Activated CD4-positive, alpha-beta T cell treated with anti-CD3 and anti-CD28 coated beads, Interleukin-2, Interleukin-4, amounts not matched to agents 100 ng/mL and 50 ng/mL, durations not matched to agents 16 hours and 8 hours (primary cell): Measurements from ENCODE around the gene WDR33.
"Not testable (repeated sequence)": the region's sequence is repeated elsewhere in the genome, so short reads cannot be mapped to it uniquely, and the experiment has no call there.

Experiments used
- DNase-seq: peaks from one replicate; pipeline ENCODE4 v3.0.0-alpha.2; 2020; ENCODE audit warnings: low spot score

Gene WDR33

DNA sequence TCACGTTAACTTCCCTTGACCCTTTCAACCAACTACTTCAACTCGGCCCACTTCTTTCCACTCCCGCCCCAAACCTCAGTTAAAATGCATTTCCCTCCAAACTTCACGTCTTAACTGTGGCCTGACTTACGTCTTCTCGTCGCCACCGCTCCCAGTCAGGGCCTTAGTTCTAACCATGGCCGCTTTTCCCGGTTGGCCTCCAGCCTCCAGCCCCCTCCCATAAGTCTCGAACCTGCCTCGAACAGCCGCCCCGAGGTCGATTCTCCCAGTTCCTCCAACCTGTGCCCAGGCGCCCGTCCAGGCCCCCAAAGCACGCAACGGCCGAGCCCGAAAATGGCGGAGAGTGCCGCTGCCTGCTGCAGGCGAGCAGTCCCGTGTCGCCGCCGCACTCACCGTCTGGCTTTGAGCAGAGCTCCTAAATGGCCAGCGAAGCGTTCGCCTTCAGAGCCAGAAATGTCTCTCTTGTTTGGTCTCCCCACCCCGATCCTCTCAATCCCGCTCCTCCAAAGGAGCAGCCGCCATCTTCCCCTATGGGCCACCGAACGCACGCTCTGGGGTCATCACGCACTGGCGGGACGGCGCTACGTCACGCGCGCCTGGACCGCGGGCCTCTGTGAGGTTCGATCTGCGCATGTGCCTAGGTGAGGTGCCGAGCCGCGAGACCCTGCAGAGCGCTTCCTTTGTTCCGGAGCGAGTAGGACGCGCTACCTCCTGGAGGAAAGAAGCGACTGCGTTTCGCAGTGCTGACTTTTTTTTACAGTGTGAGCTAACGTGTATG is at the start of gene WDR33:
Gene WDR33 (minus strand): TSS at position 553 of the 778 bp plus-strand sequence. CDS start 40,190 bp downstream, outside the sequence.
- peak; percentile 97 for DNase-seq

DNA sequence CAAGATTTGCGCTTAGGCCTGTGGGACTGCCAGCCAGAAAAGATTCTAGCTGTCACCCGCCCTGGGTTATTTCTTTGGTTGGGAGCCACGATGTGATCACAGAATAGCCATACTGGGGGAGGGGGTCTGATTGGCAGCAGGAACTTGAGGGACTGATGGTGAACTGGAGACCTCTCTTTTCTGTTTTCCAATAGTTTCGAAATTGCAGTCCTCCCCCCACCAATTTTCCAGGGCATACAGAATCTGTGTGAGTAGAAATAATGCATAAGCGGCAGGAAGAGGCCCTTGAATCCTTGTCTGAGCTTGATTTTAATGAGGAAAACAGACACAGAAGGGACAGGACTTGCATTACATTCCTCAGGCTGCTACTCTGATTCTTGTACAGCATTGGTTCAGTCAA is 49.2 kb upstream of the WDR33 start:
- DNase-seq, result no peak

DNA sequence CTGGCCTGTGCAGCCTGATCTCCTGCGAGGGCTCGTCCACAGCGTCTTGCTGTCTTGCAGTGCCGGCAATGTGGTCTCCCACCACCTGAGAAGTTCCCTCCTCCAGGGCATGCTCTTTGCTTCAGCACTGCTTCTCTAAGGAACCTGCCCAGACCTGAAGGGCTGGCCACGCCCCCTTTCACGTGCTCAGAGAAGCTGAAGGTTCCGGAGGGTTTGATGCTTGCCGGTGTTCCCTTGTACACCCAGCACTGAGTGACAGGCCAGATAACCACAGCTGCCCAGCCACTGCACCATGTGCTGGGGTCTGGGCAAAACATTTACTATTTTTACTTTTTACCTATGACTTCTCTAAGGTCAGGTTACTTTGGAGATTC is 48.7 kb upstream of the WDR33 start:
- peak; percentile 39 for DNase-seq

DNA sequence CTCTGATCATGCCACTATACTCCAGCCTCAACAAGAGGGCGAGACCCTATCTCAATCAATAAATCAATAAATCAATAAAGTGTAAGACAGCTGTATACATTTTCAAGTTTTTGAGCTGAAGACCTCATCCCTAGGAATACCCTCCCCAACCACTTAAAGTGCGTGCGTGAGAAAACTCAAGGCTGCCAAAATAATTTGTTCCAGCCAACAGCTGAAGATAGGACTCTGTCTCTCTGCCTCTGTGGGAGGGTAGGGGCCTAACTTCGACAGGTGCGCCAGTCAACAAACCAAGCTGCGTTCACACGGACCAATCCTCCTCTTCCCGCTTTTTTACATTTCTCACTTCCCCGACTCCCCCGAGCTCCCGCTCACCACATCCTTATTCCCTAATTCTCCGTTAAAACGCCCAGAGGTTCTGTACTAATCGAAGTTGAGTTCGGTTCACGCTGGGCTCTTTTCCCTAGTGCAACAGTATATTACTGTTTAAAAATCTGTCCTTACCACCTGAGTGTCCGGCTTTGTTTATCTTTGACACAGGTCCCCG is 46.4 kb upstream of the WDR33 start:
- DNase-seq, result no peak

DNA sequence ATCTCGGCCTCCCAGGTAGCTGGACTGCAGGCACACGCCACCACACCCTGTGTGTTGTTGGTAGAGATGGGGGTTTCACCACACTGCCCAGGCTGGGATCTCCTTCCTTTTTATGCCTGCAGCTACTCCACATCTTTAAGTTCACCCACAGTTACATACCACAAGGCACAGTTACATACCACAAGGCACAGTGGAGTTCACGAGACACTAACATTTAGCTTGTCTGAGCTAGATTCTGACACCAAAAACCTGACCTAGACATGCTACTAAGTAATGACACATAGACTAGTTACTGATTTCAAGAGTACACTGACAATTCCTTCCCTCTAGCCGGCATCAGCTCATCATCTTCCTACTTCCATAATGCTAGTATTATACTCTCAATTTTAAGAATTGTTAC is 42.7 kb upstream of the WDR33 start:
- DNase-seq, result peak; percentile 44

DNA sequence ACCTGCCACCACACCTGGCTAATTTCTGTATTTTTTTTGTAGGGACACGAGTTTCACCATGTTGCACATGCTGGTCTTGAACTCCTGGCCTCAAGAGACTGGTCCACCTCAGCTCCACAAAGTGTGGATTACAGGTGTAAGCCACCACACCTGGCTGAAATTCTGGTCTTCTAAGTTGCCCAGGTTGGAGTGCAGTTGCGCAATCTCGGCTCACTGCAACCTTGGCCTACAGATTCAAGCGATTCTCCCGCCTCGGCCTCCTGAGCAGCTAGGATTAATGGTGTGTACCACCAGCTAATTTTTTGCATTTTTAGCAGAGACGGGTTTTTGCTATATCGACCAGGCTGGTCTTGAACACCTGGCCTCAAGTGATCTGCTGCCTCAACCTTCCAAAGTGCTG is 41.4 kb upstream of the WDR33 start:
- no peak for DNase-seq

DNA sequence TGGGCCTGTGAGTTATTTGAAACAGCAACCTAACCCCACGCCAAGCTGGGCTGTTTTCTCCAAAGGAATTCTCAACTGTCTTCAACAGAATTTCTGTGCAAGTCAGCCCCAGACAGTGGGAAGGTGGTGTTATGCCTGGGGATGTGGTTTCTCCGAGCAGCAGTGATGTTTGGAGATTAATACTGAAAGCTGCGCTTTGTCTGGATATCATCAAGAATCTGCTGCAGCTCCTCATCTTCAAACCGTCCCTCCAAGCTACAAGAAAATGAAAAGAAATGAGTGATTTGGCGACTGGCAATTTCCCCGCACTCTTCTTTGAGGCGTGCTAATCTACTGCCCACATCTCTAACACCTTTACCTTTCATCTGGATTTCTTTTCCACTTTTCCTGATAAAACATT is 37.0 kb upstream of the WDR33 start:
- peak; percentile 53 for DNase-seq

DNA sequence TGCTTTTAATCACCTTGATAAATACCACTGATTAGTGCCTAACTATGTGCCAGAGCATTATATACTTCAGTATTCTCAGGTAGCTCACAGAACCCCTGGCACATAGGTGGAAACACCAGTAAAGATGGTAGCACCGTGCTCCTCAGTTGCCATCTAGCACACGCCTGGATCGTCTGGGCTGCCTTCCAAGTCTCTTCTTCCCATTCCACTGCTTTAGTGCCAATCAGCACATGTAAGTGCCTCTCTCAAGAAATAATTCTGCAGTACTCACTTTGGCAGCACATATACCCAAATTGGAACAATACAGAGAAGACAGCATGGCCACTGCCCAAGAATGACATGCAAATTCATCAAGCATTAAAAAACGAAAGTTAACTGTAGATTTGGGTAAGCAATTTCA is 34.0 kb upstream of the WDR33 start:
- DNase-seq, result no peak

DNA sequence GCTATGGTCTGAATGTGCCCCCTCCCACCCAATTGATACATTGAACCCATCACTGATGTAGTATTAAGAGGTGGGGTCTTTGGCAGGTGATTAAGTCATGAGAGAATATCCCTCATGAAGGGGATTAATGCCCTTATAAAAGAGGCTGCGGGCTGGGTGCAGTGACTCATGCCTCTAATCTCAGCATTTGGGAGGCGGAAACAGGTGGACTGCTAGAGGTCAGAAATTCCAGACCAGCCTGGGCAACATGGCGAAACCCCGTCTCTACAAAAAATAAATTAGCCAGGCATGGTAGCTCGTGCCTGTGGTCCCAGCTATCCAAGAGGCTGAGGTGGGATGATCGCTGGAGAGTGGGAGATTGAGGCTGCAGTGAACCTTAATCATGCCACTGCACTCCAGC is 32.7 kb upstream of the WDR33 start:
- no peak for DNase-seq

DNA sequence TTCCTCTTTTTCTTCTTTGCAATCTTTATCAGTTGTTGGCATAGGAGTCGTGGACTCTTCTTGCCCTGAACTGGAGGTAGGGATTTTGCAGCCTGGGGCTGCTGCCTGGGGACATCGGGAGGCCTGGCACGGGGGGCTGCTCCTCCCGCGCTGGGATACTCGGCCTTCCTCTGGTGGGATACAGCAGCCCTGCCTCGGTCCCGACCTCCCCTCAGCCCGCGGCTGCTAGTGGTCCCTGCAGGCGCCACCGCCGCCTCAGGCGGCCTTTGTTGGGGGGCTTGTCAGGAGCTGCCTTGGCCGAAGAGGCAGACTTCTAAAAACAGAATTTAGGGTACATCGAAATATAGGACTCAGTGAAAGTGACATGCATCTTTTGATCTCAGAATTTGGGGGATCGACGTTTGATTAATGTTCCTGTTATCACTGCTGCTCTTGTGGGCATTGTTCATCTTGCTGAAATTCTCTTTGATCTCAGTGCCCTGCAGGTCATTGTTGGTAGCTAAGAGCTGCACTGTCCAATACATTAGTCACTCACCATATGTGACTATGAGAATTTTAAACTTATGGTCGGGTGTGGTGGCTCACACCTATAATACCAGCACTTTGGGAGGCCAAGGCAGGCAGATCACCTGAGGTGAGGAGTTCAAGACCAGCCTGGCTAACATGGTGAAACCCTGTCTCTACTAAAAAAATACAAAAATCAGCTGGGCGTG is 30.7 kb upstream of the WDR33 start:
- no peak for DNase-seq

DNA sequence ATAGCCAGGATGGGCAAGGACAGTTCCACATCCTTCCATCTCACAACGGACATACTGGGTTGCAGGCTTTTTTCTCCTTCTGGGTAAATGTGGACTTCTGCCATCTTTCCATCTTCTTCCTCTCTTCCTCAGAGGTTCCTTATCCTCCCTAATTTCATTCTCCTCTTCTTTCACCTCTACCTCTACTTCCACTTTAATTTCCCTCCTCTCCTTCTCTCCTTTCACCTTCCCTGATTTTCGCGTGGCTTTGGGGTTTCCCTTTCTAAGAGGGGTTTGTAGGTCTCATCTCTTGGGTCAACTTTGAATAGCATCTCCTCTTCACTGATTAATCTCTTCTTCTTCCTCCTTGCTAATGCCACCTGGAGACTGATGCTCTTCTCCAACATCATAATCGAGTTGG is 29.9 kb upstream of the WDR33 start:
- no peak for DNase-seq

DNA sequence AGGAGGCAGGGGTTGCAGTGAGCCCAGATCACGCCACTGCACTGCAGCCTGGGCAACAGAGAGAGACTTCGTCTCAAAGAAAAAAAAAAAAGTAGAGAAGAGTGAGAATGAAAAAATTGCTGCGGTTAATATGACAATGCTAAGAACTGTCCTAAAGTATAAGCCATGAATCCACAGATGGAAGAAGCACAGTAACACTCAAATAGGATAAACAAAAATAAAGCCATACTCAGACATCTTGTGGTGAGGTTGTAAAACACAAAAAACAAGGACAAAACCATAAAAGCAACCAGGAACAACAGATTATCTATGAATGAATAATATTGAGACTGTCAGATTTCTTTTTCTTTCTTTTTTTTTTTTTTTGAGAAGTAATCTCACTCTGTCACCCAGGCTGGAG is 24.0 kb upstream of the WDR33 start:
- no peak for DNase-seq

DNA sequence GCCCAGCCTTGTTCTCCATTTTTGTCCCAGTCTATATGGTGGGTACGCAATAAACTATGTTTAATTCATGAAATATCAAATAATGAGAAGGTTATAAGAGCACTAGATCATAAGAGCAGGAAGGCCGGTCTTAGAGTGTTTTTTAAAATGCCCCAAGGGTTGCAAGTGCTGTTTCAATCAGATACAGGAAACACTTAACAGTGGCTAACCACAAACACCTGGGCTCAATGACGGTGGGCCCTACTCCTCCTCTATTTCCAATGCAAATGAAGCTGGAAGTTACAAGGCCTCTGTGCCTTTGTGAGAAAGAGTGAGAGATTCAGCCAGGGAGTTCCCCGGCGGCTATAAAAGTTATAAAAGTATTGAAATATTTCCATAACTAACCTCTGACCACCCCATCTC is 18.9 kb upstream of the WDR33 start:
- DNase-seq, result peak; percentile 82

DNA sequence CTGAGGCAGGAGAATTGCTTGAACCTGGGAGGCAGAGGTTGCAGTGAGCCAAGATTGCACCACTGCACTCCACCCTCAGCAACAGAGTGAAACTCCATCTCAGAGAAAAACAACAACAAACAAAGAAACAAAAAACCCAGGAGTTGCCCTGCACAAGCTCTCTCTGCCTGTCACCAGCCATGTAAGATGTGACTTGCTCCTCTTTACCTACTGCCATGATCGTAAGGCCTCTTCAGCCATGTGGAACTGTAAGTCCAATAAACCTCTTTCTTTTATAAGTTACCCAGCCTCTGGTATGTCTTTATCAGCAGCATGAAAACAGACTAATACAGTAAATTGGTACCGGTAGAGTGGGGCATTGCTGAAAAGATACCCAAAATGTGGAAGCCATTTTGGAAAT is 15.7 kb upstream of the WDR33 start:
- not testable (repeated sequence) for DNase-seq

DNA sequence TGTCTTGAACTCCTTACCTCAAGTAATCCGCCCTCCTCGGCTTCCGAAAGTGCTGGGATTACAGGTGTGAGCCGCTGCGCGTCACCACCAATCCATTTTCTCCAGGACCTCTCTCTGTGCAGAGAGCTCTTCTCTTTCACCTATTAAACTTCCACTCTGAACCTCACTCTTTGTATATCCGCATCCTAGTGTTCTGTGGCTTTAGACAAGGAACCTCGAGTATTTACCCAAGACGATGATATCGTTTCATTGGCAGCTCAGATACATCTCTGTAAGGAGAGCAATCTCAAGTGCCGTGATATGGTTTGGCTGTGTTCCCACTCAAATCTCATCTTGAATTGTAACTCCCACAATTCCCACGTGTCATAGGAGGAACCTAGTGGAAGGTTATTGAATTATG is 15.1 kb upstream of the WDR33 start:
- DNase-seq, result no peak

DNA sequence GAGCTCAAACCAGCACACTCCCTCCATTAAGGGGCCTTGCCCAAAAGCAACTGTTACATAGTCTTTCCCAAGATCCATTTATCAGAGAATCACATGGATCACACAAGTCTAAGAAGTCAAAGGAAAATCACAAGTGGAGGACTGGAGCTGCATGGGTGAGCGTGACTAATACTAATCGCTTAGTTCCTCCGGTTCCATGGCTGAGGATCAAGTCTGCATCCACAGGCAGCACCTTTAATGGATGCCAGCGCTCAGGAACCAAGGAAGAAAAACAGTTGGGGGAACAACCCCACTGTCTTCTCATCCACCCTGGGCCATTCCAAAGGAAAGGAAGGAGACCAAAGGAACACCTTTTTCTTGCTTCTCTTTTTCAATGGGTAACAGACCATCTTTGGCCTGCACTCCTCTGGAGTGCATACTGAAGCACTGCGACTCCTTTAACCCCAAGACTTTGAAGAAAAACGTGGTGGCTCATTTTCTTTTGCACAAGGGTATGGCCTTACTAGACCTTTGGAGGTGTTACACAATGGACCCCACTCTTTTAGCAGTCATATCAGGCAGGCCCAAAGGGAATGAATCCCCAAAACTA is 9.2 kb upstream of the WDR33 start:
- no peak for DNase-seq

DNA sequence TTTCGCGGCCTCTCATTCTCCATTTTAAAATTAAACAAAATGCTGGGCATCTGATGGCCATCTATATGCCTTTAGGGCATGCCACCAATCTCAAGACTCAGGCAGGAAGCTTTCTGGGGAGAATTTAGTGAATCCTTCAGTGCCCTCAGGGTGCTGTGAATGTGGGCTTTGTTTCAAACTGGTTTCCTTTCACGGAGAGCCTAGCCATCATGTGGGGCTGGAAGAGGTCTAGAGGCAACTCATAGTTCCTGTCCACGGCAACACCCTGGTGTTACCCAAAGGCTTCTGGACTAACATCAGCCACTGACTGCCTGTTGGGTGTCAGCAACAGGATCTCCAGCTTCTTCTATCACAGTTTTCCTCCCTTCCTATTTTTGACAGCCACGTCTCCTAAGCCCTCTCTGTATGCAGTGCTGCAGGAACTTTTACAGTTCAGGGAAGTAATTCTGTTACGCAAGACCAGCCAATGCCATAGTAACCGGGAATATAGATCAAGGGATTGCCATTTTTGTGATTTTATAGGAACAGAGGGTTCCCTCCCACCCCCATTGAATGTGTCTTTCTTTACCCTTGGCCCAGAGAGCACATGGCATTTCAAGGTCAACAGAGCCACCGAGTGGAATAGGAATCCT is 7.9 kb upstream of the WDR33 start:
- DNase-seq, result no peak

DNA sequence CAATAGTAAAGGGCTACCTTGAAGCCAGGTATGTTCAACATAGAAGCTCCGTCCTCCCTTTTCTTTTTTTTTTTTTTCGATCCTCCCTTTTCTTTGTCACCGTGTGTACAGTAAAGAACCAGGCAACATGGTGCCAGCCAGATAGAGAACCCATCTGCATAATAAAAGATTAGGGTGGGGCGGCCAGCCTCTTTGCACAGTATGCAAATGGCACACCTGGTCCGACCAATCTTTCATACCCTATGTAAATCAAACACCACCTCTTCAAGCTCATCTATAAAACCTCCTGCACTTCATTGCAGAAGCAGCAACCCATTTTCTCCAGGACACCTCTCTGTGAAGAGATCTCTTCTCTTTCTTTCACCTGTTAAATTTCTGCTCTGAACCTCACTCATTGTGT is 7.3 kb upstream of the WDR33 start:
- no peak for DNase-seq

DNA sequence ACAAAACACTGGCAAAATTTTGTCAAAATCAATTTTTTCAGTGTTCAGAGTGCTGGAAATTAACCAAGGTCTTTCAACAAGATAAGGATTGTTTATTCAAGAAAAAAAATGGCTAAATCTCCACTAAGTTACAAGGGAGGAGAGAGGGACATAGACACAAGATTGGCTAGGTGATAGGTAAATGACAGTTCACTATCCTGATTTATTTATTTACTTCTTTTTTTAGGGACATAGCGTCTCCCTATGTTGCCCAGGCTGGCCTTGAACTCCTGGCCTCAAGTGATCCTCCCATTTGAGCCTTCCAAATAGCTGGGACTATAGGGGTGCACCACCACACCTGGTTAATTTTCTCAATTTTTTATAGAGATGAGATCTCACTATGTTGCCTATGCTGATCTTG is 3.7 kb upstream of the WDR33 start:
- no peak for DNase-seq

DNA sequence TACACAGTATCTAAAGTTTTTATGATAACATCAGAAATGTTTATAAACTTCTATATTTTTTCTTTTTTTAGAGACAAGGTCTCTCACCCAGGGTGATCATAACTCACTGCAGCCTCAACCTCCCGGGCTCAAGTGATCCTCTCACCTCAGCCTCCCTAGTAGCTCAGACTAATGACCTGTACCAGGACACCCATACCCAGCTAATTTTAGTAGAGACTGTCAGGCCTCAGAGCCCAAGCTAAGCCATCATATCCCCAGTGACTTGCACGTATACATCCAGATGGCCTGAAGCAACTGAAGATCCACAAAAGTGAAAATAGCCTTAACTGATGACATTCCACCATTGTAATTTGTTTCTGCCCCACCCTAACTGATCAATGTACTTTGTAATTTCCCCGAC is 1.5 kb upstream of the WDR33 start:
- not testable (repeated sequence) for DNase-seq

DNA sequence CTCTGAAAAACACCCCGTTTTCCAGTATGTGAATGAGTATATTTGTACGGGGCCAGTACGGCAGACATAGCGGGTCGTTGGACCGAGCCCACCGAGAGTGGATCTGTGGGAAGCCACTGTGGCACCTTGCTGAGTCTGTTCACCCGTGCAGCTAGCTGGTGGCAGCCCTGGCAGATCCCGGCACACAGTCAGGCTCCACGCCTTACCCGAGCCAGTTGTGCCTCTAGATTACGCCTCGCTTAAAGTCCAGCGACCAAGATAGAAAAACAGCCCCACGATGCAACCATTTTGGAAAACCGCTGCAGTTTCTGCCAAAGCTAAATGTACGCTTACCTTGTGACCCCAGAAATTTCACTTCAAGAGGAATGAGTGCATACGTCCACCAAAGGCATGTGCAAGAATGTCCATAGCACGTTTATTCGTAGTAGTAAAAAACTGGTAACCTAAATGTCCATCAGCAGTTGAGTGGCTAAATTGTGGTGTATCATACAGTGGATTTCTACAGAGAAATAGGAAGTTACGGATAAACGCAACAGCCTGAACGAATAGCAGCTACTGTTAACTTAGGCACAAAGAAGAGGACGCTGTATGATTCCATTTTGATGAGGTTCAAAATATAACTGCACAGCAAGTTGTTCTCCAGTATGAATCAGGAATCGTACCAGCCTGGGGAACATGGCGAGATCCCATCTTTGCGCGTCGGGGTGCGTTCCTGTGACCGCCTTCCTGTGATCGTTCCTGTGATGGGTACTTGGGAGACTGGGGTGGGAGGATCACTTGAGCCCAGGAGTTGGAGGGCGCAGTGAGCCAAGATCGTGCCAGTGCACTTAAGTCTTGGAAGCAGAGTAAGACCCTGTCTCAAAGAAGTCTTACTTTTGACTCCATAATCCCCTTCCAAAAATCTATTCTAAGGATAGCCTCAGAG is 688 bp upstream of the WDR33 start:
- no peak for DNase-seq
